Loucy (cell line): ENCODE measurements around the gene NRCAM.

Experiments
- H2AFZ ChIP-seq: fragments of 200-600 bp; sonication (generic); 2 replicates; pipeline ENCODE4 v1.6.0; 2016; ENCODE audit warnings: antibody characterized with exemption, mild to moderate bottlenecking, low read length, moderate library complexity
- H3F3A ChIP-seq: fragments of 200-600 bp; 2 replicates; pipeline ENCODE4 v1.6.0; 2016; ENCODE audit warnings: antibody characterized with exemption, low read depth, mild to moderate bottlenecking
- H3K27me3 ChIP-seq: fragments of 200-600 bp; sonication (generic); 2 replicates; pipeline ENCODE4 v1.6.1; 2014; ENCODE audit warnings: low read length, mild to moderate bottlenecking; ENCODE audit not compliant: insufficient read depth, poor library complexity, severe bottlenecking
- H3K36me3 ChIP-seq: fragments of 200-600 bp; sonication (generic); 2 replicates; pipeline ENCODE4 v1.6.1; 2016; ENCODE audit warnings: low read length; ENCODE audit not compliant: insufficient read depth
- H3K4me1 ChIP-seq: fragments of 200-600 bp; sonication (generic); 2 replicates; pipeline ENCODE4 v1.5.1; 2014; ENCODE audit warnings: low read length, mild to moderate bottlenecking; ENCODE audit not compliant: insufficient read depth, poor library complexity, severe bottlenecking
- H3K4me2 ChIP-seq: fragments of 200-600 bp; sonication (generic); 2 replicates; pipeline ENCODE4 v1.6.0; 2014; ENCODE audit warnings: antibody characterized with exemption, low read length, low read depth, mild to moderate bottlenecking; ENCODE audit not compliant: poor library complexity, severe bottlenecking
- H3K4me3 ChIP-seq: fragments of 200-600 bp; sonication (generic); 2 replicates; pipeline ENCODE4 v1.5.1; 2014; ENCODE audit warnings: low read length, mild to moderate bottlenecking, mixed read lengths; ENCODE audit not compliant: poor library complexity, severe bottlenecking
- H3K79me2 ChIP-seq: fragments of 200-600 bp; sonication (generic); 2 replicates; pipeline ENCODE4 v1.6.1; 2014; ENCODE audit warnings: low read length; ENCODE audit not compliant: insufficient read depth
- H3K9ac ChIP-seq: fragments of 200-600 bp; sonication (generic); 2 replicates; pipeline ENCODE4 v1.6.0; 2014; ENCODE audit warnings: mild to moderate bottlenecking, low read depth, low read length, moderate library complexity; ENCODE audit not compliant: poor library complexity, severe bottlenecking
- H3K9me2 ChIP-seq: fragments of 200-600 bp; sonication (generic); replicated peaks from 2 replicates; pipeline ENCODE4 v1.6.1; 2016; ENCODE audit warnings: low read depth, low read length, mixed read lengths
- H3K9me3 ChIP-seq: fragments of 200-600 bp; sonication (generic); 2 replicates; pipeline ENCODE4 v1.6.1; 2014; ENCODE audit warnings: mild to moderate bottlenecking, antibody characterized with exemption, low read length, low read depth; ENCODE audit not compliant: insufficient read depth
- H4K20me1 ChIP-seq: fragments of 200-600 bp; sonication (generic); 2 replicates; pipeline ENCODE4 v1.6.0; 2014; ENCODE audit warnings: antibody characterized with exemption, low read length, mild to moderate bottlenecking; ENCODE audit not compliant: insufficient read depth, poor library complexity, severe bottlenecking
- CTCF ChIP-seq: fragments of 200-600 bp; sonication (generic); conservative IDR thresholded peaks from 2 replicates; pipeline ENCODE4 v1.5.1; 2014; ENCODE audit warnings: mild to moderate bottlenecking, antibody characterized with exemption, low read length
- EZH2phosphoT487 ChIP-seq: fragments of 200-600 bp; IDR thresholded peaks from 2 replicates; pipeline ENCODE4 v1.6.1; 2018; ENCODE audit warnings: antibody characterized with exemption, mild to moderate bottlenecking, moderate library complexity, borderline replicate concordance

Gene NRCAM

GRCh38 chr7:108479751-108480150, 23.5 kb upstream of the NRCAM start:
- H4K20me1 ChIP-seq = no peaks in the 10 kb centered on the region
- H2AFZ ChIP-seq = no peak overlapping the region
- no peaks in the 10 kb centered on the region for H3K9me3 ChIP-seq
- no peaks in the 10 kb centered on the region for H3K9me2 ChIP-seq
- no peaks in the 10 kb centered on the region for H3F3A ChIP-seq
- H3K36me3 ChIP-seq = peaks cover 33% of the 10 kb centered on the region; the same call in 1 of the 2 replicates
- TF ChIP-seq EZH2phosphoT487 (no peak), CTCF (no peak)
- no peaks in the 10 kb centered on the region for H3K4me1 ChIP-seq
- no peaks in the 10 kb centered on the region for H3K79me2 ChIP-seq
- no peaks in the 10 kb centered on the region for H3K27me3 ChIP-seq
- no peak overlapping the region for H3K4me3 ChIP-seq
- no peak overlapping the region for H3K4me2 ChIP-seq
- no peak overlapping the region for H3K9ac ChIP-seq

GRCh38 chr7:108479118-108479517, 22.9 kb upstream of the NRCAM start:
- no peaks in the 10 kb centered on the region for H3K27me3 ChIP-seq
- no peak overlapping the region for H3K9ac ChIP-seq
- no peaks in the 10 kb centered on the region for H3K79me2 ChIP-seq
- no peak overlapping the region for H3K4me2 ChIP-seq
- no peak overlapping the region for H2AFZ ChIP-seq
- H3K4me1 ChIP-seq = no peaks in the 10 kb centered on the region
- no peak overlapping the region for H3K4me3 ChIP-seq
- H3K9me2 ChIP-seq = no peaks in the 10 kb centered on the region
- no peaks in the 10 kb centered on the region for H4K20me1 ChIP-seq
- H3F3A ChIP-seq = no peaks in the 10 kb centered on the region
- peaks cover 31% of the 10 kb centered on the region; the same call in 1 of the 2 replicates for H3K36me3 ChIP-seq
- no peak for TF ChIP-seq CTCF
- no peak for TF ChIP-seq EZH2phosphoT487
- no peaks in the 10 kb centered on the region for H3K9me3 ChIP-seq

GRCh38 chr7:108468246-108468645, 12.0 kb upstream of the NRCAM start:
- no peaks in the 10 kb centered on the region for H3K36me3 ChIP-seq
- H4K20me1 ChIP-seq = no peaks in the 10 kb centered on the region
- H3K9ac ChIP-seq = no peak overlapping the region
- no peaks in the 10 kb centered on the region for H3K9me3 ChIP-seq
- H2AFZ ChIP-seq = no peak overlapping the region
- no peaks in the 10 kb centered on the region for H3K9me2 ChIP-seq
- H3K4me1 ChIP-seq = peaks cover 12% of the 10 kb centered on the region
- H3F3A ChIP-seq = no peaks in the 10 kb centered on the region
- TF ChIP-seq CTCF = no peak
- H3K4me3 ChIP-seq = no peak overlapping the region
- H3K4me2 ChIP-seq = no peak overlapping the region
- no peaks in the 10 kb centered on the region for H3K27me3 ChIP-seq
- H3K79me2 ChIP-seq = no peaks in the 10 kb centered on the region
